Endothelial cell of umbilical vein (primary cell): ENCODE results near the gene MMP28. TPM values are rescaled to one million over a fixed set of nuclear protein-coding genes. Genes with fewer than 3 reads are reported as not detected.

Experiments
- BruUV-seq: library from RNA; stranded (reverse); fragments of 400-500 nt; replicated peaks from 2 replicates; lab custom pipeline; 2021; lab: Mats Ljungman, UMichigan
- CTCF ChIA-PET: fragments of 300-600, 350-600 bp; sonication (Branson Sonifier 250); formaldehyde crosslinking; loops from one replicate; lab custom pipeline; 2021; ENCODE audit warnings: antibody characterized with exemption, inconsistent platforms; lab: Charles Lee
- POLR2A ChIA-PET: fragments of 300-600, 350-600 bp; sonication (Branson Sonifier 250); formaldehyde crosslinking; loops from one replicate; lab custom pipeline; 2021; ENCODE audit warnings: antibody characterized with exemption, inconsistent platforms; lab: Charles Lee
- DNase-seq: peaks from one replicate; pipeline ENCODE4 v3.0.0-alpha.2; 2011; ENCODE audit warnings: low read depth, low spot score
- FAIRE-seq: peaks from 2 replicates; lab custom pipeline; 2011; peaks lifted over from hg19 to GRCh38; lab: Jason Lieb, UNC
- H2AFZ ChIP-seq: 2 replicates; pipeline ENCODE4 v1.6.0; 2012; ENCODE audit warnings: low read depth, low read length, control low read depth, inconsistent platforms
- H3K27ac ChIP-seq: 2 replicates; pipeline ENCODE4 v1.5.1; 2011; ENCODE audit warnings: low read depth, mild to moderate bottlenecking, control low read depth, low read length, moderate library complexity; ENCODE audit not compliant: insufficient read depth
- H3K27me3 ChIP-seq, 2 experiments: 2 replicates each; pipeline versions ENCODE4 v1.6.0 to v1.6.1; 2011; ENCODE audit warnings: low read length in 2 of 2, mixed read lengths in 1 of 2; ENCODE audit not compliant: control insufficient read depth in 2 of 2, insufficient read depth in 2 of 2
- H3K36me3 ChIP-seq, 2 experiments: 2 replicates in 1 of 2; 3 replicates in 1 of 2; pipeline ENCODE4 v1.5.1; 2011; ENCODE audit warnings: low read length in 2 of 2, mild to moderate bottlenecking in 1 of 2, moderate library complexity in 1 of 2; ENCODE audit not compliant: control insufficient read depth in 2 of 2, insufficient read depth in 2 of 2; ENCODE audit errors: extremely low read depth in 1 of 2
- H3K4me1 ChIP-seq: 3 replicates; pipeline ENCODE4 v1.5.1; 2011; ENCODE audit warnings: mild to moderate bottlenecking, low read length; ENCODE audit not compliant: control insufficient read depth, insufficient read depth; ENCODE audit errors: extremely low read depth
- H3K4me2 ChIP-seq: 2 replicates; pipeline ENCODE4 v1.6.1; 2011; ENCODE audit warnings: low read length, control low read depth, mixed read lengths; ENCODE audit not compliant: insufficient read depth
- H3K4me3 ChIP-seq, 3 experiments: fragments of 200-600 bp in 1 of 3; sonication (generic), shearing (Covaris generic) in 1 of 3; replicated peaks in 1 of 3; 2 replicates each; pipeline ENCODE4 v1.5.1; 2011 to 2016; ENCODE audit warnings: control low read depth in 3 of 3, low read length in 3 of 3, mild to moderate bottlenecking in 2 of 3, inconsistent platforms in 1 of 3, low read depth in 1 of 3, moderate library complexity in 1 of 3; ENCODE audit not compliant: insufficient read depth in 1 of 3
- H3K79me2 ChIP-seq: 2 replicates; pipeline ENCODE4 v1.6.0; 2012; ENCODE audit warnings: low read length, inconsistent platforms; ENCODE audit not compliant: control insufficient read depth, insufficient read depth
- H3K9ac ChIP-seq: replicated peaks from 2 replicates; pipeline ENCODE3; 2011; ENCODE audit warnings: low read length, control low read depth; ENCODE audit not compliant: insufficient read depth; ENCODE audit errors: extremely low read depth
- H3K9me1 ChIP-seq: replicated peaks from 3 replicates; pipeline ENCODE4 v1.6.0; 2011; ENCODE audit warnings: mild to moderate bottlenecking, low read length; ENCODE audit not compliant: control insufficient read depth, insufficient read depth; ENCODE audit errors: extremely low read depth
- H3K9me3 ChIP-seq: replicated peaks from 2 replicates; pipeline ENCODE4 v1.5.1; 2012; ENCODE audit warnings: low read length, inconsistent platforms; ENCODE audit not compliant: control insufficient read depth, insufficient read depth
- H4K20me1 ChIP-seq: replicated peaks from 2 replicates; pipeline ENCODE3; 2011; ENCODE audit warnings: mild to moderate bottlenecking, low read length; ENCODE audit not compliant: control insufficient read depth, insufficient read depth; ENCODE audit errors: extremely low read depth
- CTCF ChIP-seq, 2 donors: IDR thresholded peaks; 1 replicate in 1 of 2; 2 replicates in 1 of 2; pipeline ENCODE4 v1.5.1; 2011; ENCODE audit warnings: low read length in 2 of 2, mild to moderate bottlenecking in 2 of 2, moderate library complexity in 2 of 2, control low read depth in 1 of 2, inconsistent platforms in 1 of 2, low read depth in 1 of 2; ENCODE audit not compliant: insufficient read depth in 1 of 2; ENCODE audit errors: extremely low read depth in 1 of 2
- EZH2 ChIP-seq: IDR thresholded peaks from 2 replicates; pipeline ENCODE4 v1.6.1; 2012; ENCODE audit warnings: borderline replicate concordance, low read depth, mild to moderate bottlenecking, moderate library complexity, low read length, inconsistent platforms; ENCODE audit not compliant: severe bottlenecking
- FOS ChIP-seq: IDR thresholded peaks from 2 replicates; pipeline ENCODE4 v1.6.1; 2011; ENCODE audit warnings: mild to moderate bottlenecking, low read length, moderate library complexity, borderline replicate concordance; ENCODE audit not compliant: insufficient read depth
- GATA2 ChIP-seq: IDR thresholded peaks from 2 replicates; pipeline ENCODE4 v1.7.0; 2011; ENCODE audit warnings: low read depth, mild to moderate bottlenecking, moderate library complexity, mixed read lengths, low read length; ENCODE audit not compliant: insufficient read length, insufficient read depth
- JUN ChIP-seq: IDR thresholded peaks from 2 replicates; pipeline ENCODE4 v1.6.1; 2011; ENCODE audit warnings: borderline replicate concordance, low read depth; ENCODE audit not compliant: insufficient read length, insufficient read depth
- MYC ChIP-seq: IDR thresholded peaks from one replicate; pipeline ENCODE4 v1.6.1; 2011; ENCODE audit warnings: mild to moderate bottlenecking, low read depth, low read length
- POLR2A ChIP-seq: IDR thresholded peaks from 2 replicates; pipeline ENCODE4 v1.6.1; 2012; ENCODE audit warnings: low read depth, mild to moderate bottlenecking, control low read depth, low read length
- POLR2AphosphoS5 ChIP-seq: IDR thresholded peaks from 2 replicates; pipeline ENCODE4 v1.6.1; 2012; ENCODE audit warnings: low read depth, mild to moderate bottlenecking, control low read depth, low read length, moderate library complexity; ENCODE audit not compliant: insufficient read depth
- dilution Hi-C: fragments of 300-500 bp; cut with MboI; formaldehyde crosslinking; loops from one replicate; pipeline ENCODE4 v1.15.0; 2019; ENCODE audit warnings: low sequenced_read_pairs; ENCODE audit not compliant: extremely low pct_ligation_motif_present
- intact Hi-C: fragments of 100-400 bp; cut with micrococcal nuclease; formaldehyde crosslinking; loops from one replicate; pipeline ENCODE4 v1.10.0; 2022
- polyA plus RNA-seq, 4 experiments: library from polyadenylated mRNA; depleted of rRNA in 3 of 4; stranded (reverse) in 3 of 4; unstranded in 1 of 4; fragments of >200 nt; gene quantifications; 2 replicates each; pipeline versions ENCODE4 v1.2.1 to v1.2.3, GENCODE V29; 2011 to 2012; ENCODE audit warnings: missing spikeins in 1 of 4
- total RNA-seq: library from RNA; stranded (reverse); gene quantifications from 2 replicates; pipeline ENCODE4 v1.2.3, GENCODE V29; 2021
- TF ChIP-seq, protein P1 (sequence below): IDR thresholded peaks from 2 replicates; pipeline ENCODE4 v1.6.1; 2011; ENCODE audit not compliant: insufficient read depth, insufficient read length

Gene MMP28
- total and polyA plus RNA-seq, 2 donors (not counting 3 experiments of a cell fraction or from before 2014, with no cell fraction given), result 6.1 to 7.1 TPM

GRCh38 chr17:35812456-35812855 is 17.0 kb upstream of the MMP28 start:
- H4K20me1 ChIP-seq, result peaks cover 20% of the 10 kb centered on the region
- H3K9ac ChIP-seq, result no peak overlapping the region
- H3K27me3 ChIP-seq, result no peaks in the 10 kb centered on the region
- peaks cover 0 to 4% of the 10 kb centered on the region in 2 experiments for H3K36me3 ChIP-seq
- intact Hi-C loops (no loop called here), dilution Hi-C loops (no loop called here)
- TF ChIP-seq POLR2AphosphoS5 (no peak), MYC (no peak), JUN (no peak), EZH2 (no peak), FOS (no peak), GATA2 (no peak), POLR2A (no peak), CTCF (IDR thresholded peaks at IDR 0.05; ENCODE audit: extremely low read depth in 1 of 2, insufficient read depth in 1 of 2, low read depth in 1 of 2, low read length in 2 of 2) (no peak)
- TF ChIP-seq, protein P1, sequence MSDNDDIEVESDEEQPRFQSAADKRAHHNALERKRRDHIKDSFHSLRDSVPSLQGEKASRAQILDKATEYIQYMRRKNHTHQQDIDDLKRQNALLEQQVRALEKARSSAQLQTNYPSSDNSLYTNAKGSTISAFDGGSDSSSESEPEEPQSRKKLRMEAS, result no peak
- H3K27ac ChIP-seq, result no peak overlapping the region
- no peaks in the 10 kb centered on the region for H3K9me3 ChIP-seq
- no TSS peak for BruUV-seq
- peaks cover 81% of the 10 kb centered on the region for H3K79me2 ChIP-seq
- FAIRE-seq (no peak), DNase-seq (no peak)
- H3K9me1 ChIP-seq, result no peaks in the 10 kb centered on the region
- H3K4me2 ChIP-seq, result no peak overlapping the region
- POLR2A ChIA-PET, result interaction anchor here (0.7 kb wide), 1 partner anchor 49 kb away, joined by 3 read pairs; no protein-coding TSS in a partner anchor
- H3K4me1 ChIP-seq, result peaks cover 39% of the 10 kb centered on the region
- no peak overlapping the region for H3K4me3 ChIP-seq
- H2AFZ ChIP-seq, result no peak overlapping the region
- CTCF ChIA-PET, result interaction anchor here (11.8 kb wide), 1 partner anchor 46 kb away, joined by 453 read pairs; no protein-coding TSS in a partner anchor
